Mesendoderm (in vitro differentiated cells): ENCODE results near the gene ENAH.
"Not testable (repeated sequence)": the region's sequence is repeated elsewhere in the genome, so short reads cannot be mapped to it uniquely, and the experiment has no call there.

Experiments
- DNase-seq: peaks from one replicate; pipeline ENCODE4 v3.0.0; 2013
- H2AK5ac ChIP-seq: 2 replicates; pipeline ENCODE4 v1.6.1; 2013; ENCODE audit warnings: low read length, inconsistent platforms
- H2BK120ac ChIP-seq: 2 replicates; pipeline ENCODE4 v1.6.1; 2013; ENCODE audit warnings: low read depth, mild to moderate bottlenecking, low read length, moderate library complexity, mixed read lengths
- H2BK15ac ChIP-seq: replicated peaks from 2 replicates; pipeline ENCODE4 v1.6.1; 2013; ENCODE audit warnings: low read depth, mild to moderate bottlenecking, moderate library complexity
- H2BK5ac ChIP-seq: 2 replicates; pipeline ENCODE4 v1.6.1; 2013; ENCODE audit warnings: low read length, inconsistent platforms
- H3K18ac ChIP-seq: 2 replicates; pipeline ENCODE4 v1.6.1; 2013; ENCODE audit warnings: mild to moderate bottlenecking, low read length, mixed read lengths
- H3K23ac ChIP-seq: one replicate; pipeline ENCODE4 v1.6.1; 2013; ENCODE audit warnings: low read length
- H3K27ac ChIP-seq: 2 replicates; pipeline ENCODE4 v1.5.1; 2013; ENCODE audit warnings: low read depth, mild to moderate bottlenecking, inconsistent platforms, low read length, moderate library complexity
- H3K27me3 ChIP-seq: 2 replicates; pipeline ENCODE4 v1.6.1; 2013; ENCODE audit warnings: low read length, control low read depth, mild to moderate bottlenecking, inconsistent platforms; ENCODE audit not compliant: insufficient read depth, poor library complexity
- H3K36me3 ChIP-seq: 2 replicates; pipeline ENCODE4 v1.6.1; 2013; ENCODE audit warnings: low read length, inconsistent platforms; ENCODE audit not compliant: control insufficient read depth, insufficient read depth
- H3K4ac ChIP-seq: one replicate; pipeline ENCODE4 v1.6.1; 2013; ENCODE audit warnings: low read depth, mild to moderate bottlenecking, low read length, moderate library complexity
- H3K4me1 ChIP-seq: 2 replicates; pipeline ENCODE4 v1.6.1; 2013; ENCODE audit warnings: low read depth, low read length, inconsistent platforms; ENCODE audit not compliant: control insufficient read depth
- H3K4me2 ChIP-seq: 2 replicates; pipeline ENCODE4 v1.6.1; 2013; ENCODE audit warnings: low read length
- H3K4me3 ChIP-seq: 2 replicates; pipeline ENCODE4 v1.5.1; 2013; ENCODE audit warnings: mild to moderate bottlenecking, low read length
- H3K56ac ChIP-seq: one replicate; pipeline ENCODE4 v1.6.1; 2013; ENCODE audit warnings: low read length
- H3K79me1 ChIP-seq: 2 replicates; pipeline ENCODE4 v1.6.1; 2013; ENCODE audit warnings: low read length, inconsistent platforms
- H3K79me2 ChIP-seq: 2 replicates; pipeline ENCODE4 v1.6.1; 2013; ENCODE audit warnings: mild to moderate bottlenecking, low read length; ENCODE audit not compliant: control insufficient read depth, insufficient read depth
- H3K9ac ChIP-seq: 2 replicates; pipeline ENCODE4 v1.6.1; 2013; ENCODE audit warnings: low read length, inconsistent platforms
- H4K5ac ChIP-seq: one replicate; pipeline ENCODE4 v1.6.1; 2013; ENCODE audit warnings: low read length
- H4K8ac ChIP-seq: one replicate; pipeline ENCODE4 v1.6.1; 2013; ENCODE audit warnings: low read depth, mild to moderate bottlenecking, control low read depth, low read length, moderate library complexity
- WGBS: extraction: QIAGEN DNeasy Blood & Tissue Kit; methylation state at CpG from one replicate; pipeline ENCODE4 v1.1.7; 2013; ENCODE audit warnings: low lambda C conversion rate, missing lambda C conversion rate; ENCODE audit not compliant: insufficient coverage; ENCODE audit errors: extremely low coverage; 5-methylcytosine and 5-hydroxymethylcytosine counted together

ENAH gene

DNA sequence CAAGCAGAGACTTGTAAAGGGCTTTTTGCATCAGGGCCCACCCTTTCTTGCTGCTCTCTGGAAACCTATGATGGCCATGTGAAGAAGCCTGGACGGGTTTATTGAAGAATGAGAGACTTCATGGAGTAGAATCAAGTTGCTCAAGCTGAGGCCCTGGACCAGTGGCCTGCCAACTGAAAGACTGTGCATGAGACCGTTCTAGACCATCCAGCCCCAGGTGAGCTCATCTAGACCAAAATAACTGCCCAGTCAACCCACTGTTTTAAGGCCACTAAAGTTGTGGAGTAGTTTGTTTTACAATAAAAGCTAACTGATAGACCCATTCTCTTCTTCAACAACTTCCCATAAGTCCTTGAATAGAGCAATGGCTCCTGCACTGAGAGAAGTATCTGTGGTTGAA is 11.8 kb upstream of the ENAH start:
- no peaks in the 10 kb centered on the region for H3K4me1 ChIP-seq
- H3K27me3 ChIP-seq, result no peaks in the 10 kb centered on the region
- H2AK5ac ChIP-seq, result no peak overlapping the region
- H3K18ac ChIP-seq, result no peak overlapping the region
- no peak overlapping the region for H3K4ac ChIP-seq
- no peak overlapping the region for H3K9ac ChIP-seq
- no peak overlapping the region for H3K4me3 ChIP-seq
- no peak overlapping the region for H3K4me2 ChIP-seq
- H2BK5ac ChIP-seq, result no peak overlapping the region
- H3K36me3 ChIP-seq, result no peaks in the 10 kb centered on the region
- no peak for DNase-seq
- no peak overlapping the region for H2BK120ac ChIP-seq
- no peak overlapping the region for H3K27ac ChIP-seq
- H3K23ac ChIP-seq, result no peak overlapping the region
- no peak overlapping the region for H4K8ac ChIP-seq
- H2BK15ac ChIP-seq, result no peak overlapping the region
- no peaks in the 10 kb centered on the region for H3K79me1 ChIP-seq
- H3K56ac ChIP-seq, result no peak overlapping the region
- no peaks in the 10 kb centered on the region for H3K79me2 ChIP-seq
- H4K5ac ChIP-seq, result no peak overlapping the region
- no CpG with 5 or more reads among the region's 2 CpGs for WGBS

DNA sequence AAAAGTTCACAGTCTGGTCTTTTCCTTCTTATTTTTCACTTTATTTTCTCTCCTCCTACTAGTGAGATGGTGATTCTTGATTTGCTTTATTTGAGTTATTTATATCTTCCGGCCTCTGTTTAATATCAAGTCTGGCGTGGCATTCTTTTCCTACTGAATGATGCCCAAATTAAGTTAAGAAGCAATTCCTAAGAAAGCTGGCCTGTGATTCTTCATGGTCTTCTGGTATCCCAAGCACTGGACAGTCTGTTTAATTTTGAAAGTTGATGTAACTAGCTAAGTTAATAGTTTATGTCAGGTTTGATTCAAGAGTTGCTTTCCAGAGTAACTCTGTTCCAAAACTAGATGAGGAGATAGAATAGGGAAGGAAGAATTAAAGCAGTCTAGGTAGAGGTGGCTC is 9.2 kb upstream of the ENAH start:
- no peak overlapping the region for H2BK120ac ChIP-seq
- H3K4me3 ChIP-seq, result no peak overlapping the region
- no peak overlapping the region for H3K18ac ChIP-seq
- H3K23ac ChIP-seq, result no peak overlapping the region
- no peak overlapping the region for H2BK15ac ChIP-seq
- H4K5ac ChIP-seq, result no peak overlapping the region
- no peak overlapping the region for H2BK5ac ChIP-seq
- no peak overlapping the region for H3K9ac ChIP-seq
- no peaks in the 10 kb centered on the region for H3K79me2 ChIP-seq
- H4K8ac ChIP-seq, result no peak overlapping the region
- H3K27me3 ChIP-seq, result no peaks in the 10 kb centered on the region
- no peak overlapping the region for H2AK5ac ChIP-seq
- DNase-seq, result no peak
- WGBS, result no CpG with 5 or more reads among the region's 2 CpGs
- H3K4ac ChIP-seq, result no peak overlapping the region
- H3K56ac ChIP-seq, result no peak overlapping the region
- no peaks in the 10 kb centered on the region for H3K36me3 ChIP-seq
- H3K4me2 ChIP-seq, result no peak overlapping the region
- H3K4me1 ChIP-seq, result no peaks in the 10 kb centered on the region
- H3K79me1 ChIP-seq, result no peaks in the 10 kb centered on the region
- H3K27ac ChIP-seq, result no peak overlapping the region

DNA sequence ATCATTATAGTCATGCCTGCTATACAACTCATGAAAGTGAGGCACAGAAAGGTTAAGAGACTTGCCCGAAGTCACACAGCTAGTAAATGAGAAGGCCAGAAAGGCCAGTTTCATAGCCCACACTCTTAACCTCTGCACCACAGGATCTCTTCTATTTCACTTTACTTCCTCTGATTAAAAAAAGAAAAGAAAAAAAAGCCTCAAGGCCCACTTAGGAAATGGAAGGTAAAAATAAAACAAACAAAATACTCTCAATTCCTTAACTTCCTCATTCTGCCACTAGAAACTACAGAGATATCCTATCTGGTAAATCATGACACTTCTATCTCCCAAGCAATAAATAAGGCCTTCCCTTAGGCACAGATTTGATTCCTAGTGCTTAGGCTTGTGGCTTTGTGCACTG is 7.6 kb upstream of the ENAH start:
- Histone ChIP-seq H3K4me3 (no peak overlapping the region), H2BK5ac (no peak overlapping the region), H2AK5ac (no peak overlapping the region), H3K4ac (no peak overlapping the region), H4K5ac (no peak overlapping the region), H3K36me3 (no peaks in the 10 kb centered on the region), H3K27me3 (no peaks in the 10 kb centered on the region), H4K8ac (no peak overlapping the region), H3K23ac (no peak overlapping the region), H3K9ac (no peak overlapping the region), H3K79me1 (no peaks in the 10 kb centered on the region), H3K4me2 (no peak overlapping the region), H2BK15ac (no peak overlapping the region), H3K79me2 (no peaks in the 10 kb centered on the region), H3K18ac (no peak overlapping the region), H3K4me1 (no peaks in the 10 kb centered on the region), H2BK120ac (no peak overlapping the region), H3K27ac (no peak overlapping the region), H3K56ac (no peak overlapping the region)
- no peak for DNase-seq
- WGBS, result no CpG with 5 or more reads among the region's 1 CpG

DNA sequence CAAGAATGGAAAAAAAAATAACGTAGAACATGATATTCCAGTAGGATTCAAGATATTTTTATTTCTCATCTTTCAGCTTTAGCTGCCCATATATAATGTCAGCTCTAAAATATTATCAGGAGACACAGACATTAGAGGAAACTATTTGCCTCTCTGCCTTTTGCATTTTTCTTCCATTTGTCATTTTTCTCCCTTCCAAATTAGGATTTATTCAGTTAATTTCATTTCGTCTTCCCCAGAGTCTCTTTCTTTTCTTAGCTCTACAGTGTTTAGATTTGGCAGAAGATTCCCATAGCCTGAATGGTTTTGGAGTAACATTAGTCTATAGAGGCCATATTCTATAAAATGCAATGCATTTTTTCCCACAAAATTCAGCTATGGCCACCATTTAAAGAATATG is 5.1 kb upstream of the ENAH start:
- no peaks in the 10 kb centered on the region for H3K79me2 ChIP-seq
- H3K4me1 ChIP-seq, result peaks cover 3% of the 10 kb centered on the region
- H2BK15ac ChIP-seq, result no peak overlapping the region
- H3K18ac ChIP-seq, result no peak overlapping the region
- H3K9ac ChIP-seq, result no peak overlapping the region
- no peak overlapping the region for H3K56ac ChIP-seq
- no peak overlapping the region for H3K23ac ChIP-seq
- no peak overlapping the region for H2AK5ac ChIP-seq
- H4K8ac ChIP-seq, result no peak overlapping the region
- H3K4me3 ChIP-seq, result no peak overlapping the region
- DNase-seq, result no peak
- no peak overlapping the region for H2BK120ac ChIP-seq
- H3K4me2 ChIP-seq, result no peak overlapping the region
- H3K27ac ChIP-seq, result no peak overlapping the region
- H3K27me3 ChIP-seq, result no peaks in the 10 kb centered on the region
- no CpG with 5 or more reads among the region's 2 CpGs for WGBS
- no peak overlapping the region for H3K4ac ChIP-seq
- H2BK5ac ChIP-seq, result no peak overlapping the region
- no peaks in the 10 kb centered on the region for H3K36me3 ChIP-seq
- H3K79me1 ChIP-seq, result no peaks in the 10 kb centered on the region
- H4K5ac ChIP-seq, result no peak overlapping the region

DNA sequence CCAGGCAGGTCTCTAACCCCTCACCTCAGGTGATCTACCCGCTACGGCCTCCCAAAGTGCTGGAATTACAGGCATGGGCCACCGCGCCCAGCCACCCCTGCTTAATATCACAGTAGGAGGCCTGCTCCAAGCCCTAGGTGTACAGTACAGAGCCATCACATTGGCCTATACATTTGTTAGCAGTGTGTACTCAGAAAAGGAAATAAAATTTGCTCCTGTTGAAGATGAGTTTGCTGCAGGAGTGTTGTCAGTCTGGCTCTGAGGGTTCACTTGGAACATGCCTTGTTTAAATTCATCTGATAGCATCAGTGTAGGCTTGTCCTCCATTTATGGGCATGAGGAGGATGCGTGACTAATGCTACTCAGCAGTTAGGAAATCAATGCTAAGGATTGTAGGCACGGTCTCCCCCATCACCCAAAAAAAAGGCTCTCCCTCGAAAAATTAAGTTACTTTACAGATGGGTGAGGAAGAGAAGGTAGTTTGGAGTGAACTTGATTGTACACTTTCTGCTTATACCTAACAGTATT is 4.6 kb upstream of the ENAH start:
- Histone ChIP-seq H3K36me3 (no peaks in the 10 kb centered on the region), H2BK120ac (no peak overlapping the region), H3K4me3 (no peak overlapping the region), H3K4ac (no peak overlapping the region), H3K27ac (no peak overlapping the region), H3K56ac (no peak overlapping the region), H3K9ac (no peak overlapping the region), H3K27me3 (no peaks in the 10 kb centered on the region), H4K8ac (no peak overlapping the region), H2BK5ac (no peak overlapping the region), H3K79me2 (no peaks in the 10 kb centered on the region), H3K18ac (peak overlapping the region; percentile 30), H2BK15ac (peak overlapping the region; percentile 78), H3K79me1 (no peaks in the 10 kb centered on the region), H3K4me1 (peaks cover 3% of the 10 kb centered on the region), H3K23ac (no peak overlapping the region), H3K4me2 (no peak overlapping the region), H2AK5ac (no peak overlapping the region), H4K5ac (no peak overlapping the region)
- WGBS, result no CpG with 5 or more reads among the region's 7 CpGs
- peak; percentile 63 for DNase-seq

DNA sequence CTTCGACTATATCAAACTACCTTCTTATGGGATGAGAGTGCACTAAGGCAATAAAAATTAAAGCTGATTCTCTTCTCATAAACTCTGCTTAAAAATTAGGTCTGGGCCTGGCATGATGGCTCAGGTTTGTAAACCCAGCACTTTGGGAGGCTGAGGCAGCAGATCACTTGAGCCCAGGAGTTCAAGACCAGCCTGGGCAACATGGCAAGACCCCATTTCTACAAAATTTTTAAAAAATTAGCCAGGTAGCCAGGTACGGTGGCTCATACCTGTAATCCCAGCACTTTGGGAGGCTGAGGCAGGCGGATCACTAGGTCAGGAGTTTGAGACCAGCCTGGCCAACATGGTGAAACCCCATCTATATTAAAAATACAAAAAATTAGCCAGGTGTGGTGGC is 3.3 kb upstream of the ENAH start:
- no CpG with 5 or more reads among the region's 3 CpGs for WGBS

More for the DNA sequence above, 3.3 kb upstream of the ENAH start:
- not testable (repeated sequence) for H3K36me3 ChIP-seq, H3K9ac ChIP-seq, H3K79me1 ChIP-seq, H2BK120ac ChIP-seq, H4K5ac ChIP-seq, H3K27ac ChIP-seq, H3K18ac ChIP-seq, H2AK5ac ChIP-seq, DNase-seq, H3K23ac ChIP-seq, H2BK5ac ChIP-seq, H4K8ac ChIP-seq, H2BK15ac ChIP-seq, H3K4me2 ChIP-seq, H3K27me3 ChIP-seq, H3K4ac ChIP-seq, H3K56ac ChIP-seq, H3K4me1 ChIP-seq, H3K4me3 ChIP-seq
- H3K79me2 ChIP-seq, result peaks cover 10% of the 10 kb centered on the region
